Measurements from ENCODE around the gene MTARC1. TPM values are rescaled to one million over a fixed set of nuclear protein-coding genes. Genes with fewer than 3 reads are reported as not detected.

The MTARC1 gene
- total and polyA plus RNA-seq, 2 experiments from 2014 or later: 0.22 to 0.66 TPM

DNA sequence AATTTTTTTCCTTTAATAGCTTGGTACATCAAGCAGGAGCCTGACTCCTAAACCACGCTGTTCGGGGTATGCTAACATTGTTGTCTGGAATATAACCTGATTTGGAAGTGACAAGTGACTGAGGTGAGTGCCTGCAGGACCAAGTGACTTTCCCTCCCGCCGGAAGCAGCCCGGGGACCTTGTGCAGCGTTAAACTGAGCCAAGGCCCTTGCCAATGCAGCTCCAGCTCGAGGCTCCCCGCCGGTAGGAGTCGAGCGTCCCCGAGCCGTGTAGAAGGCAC is 716 bp upstream of the MTARC1 start:
- H3K36me3 ChIP-seq (ENCODE audit: low read depth): no peaks in the 10 kb centered on the region
- H3K4me3 ChIP-seq: peak overlapping the region; percentile 70
- H4K20me1 ChIP-seq (ENCODE audit: insufficient read depth): no peaks in the 10 kb centered on the region
- no peak overlapping the region for H3K27ac ChIP-seq
- no peaks in the 10 kb centered on the region for H3F3A ChIP-seq (ENCODE audit: insufficient read depth)
- H3K79me2 ChIP-seq (ENCODE audit: insufficient read depth): no peaks in the 10 kb centered on the region
- H3K9me2 ChIP-seq (ENCODE audit: insufficient read depth): no peaks in the 10 kb centered on the region
- H2AFZ ChIP-seq: peak overlapping the region; percentile 79
- peak overlapping the region; percentile 40; the same call in 1 of the 2 replicates for H3K9ac ChIP-seq
- DNase-seq: no peak
- H3K4me2 ChIP-seq (ENCODE audit: unreplicated experiment): peak overlapping the region; percentile 78
- H3K27me3 ChIP-seq (replicated peaks; ENCODE audit: insufficient read depth): no peaks in the 10 kb centered on the region
- in situ Hi-C loops (cut with MboI): no loop called here
- no peaks in the 10 kb centered on the region for H3K4me1 ChIP-seq (ENCODE audit: insufficient read depth)
- H3K9me3 ChIP-seq (ENCODE audit: low read depth): no peaks in the 10 kb centered on the region
- WGBS, 2 experiments (ENCODE audit: low coverage in 1 of 2, low lambda C conversion rate in 2 of 2, missing lambda C conversion rate in 2 of 2): 35 to 36% methylated on average over 13 of the region's 13 CpGs
- TF ChIP-seq EZH2 (IDR thresholded peaks at IDR 0.05; ENCODE audit: insufficient read depth, poor library complexity, severe bottlenecking) (no peak), EZH2phosphoT487 (IDR thresholded peaks at IDR 0.05; ENCODE audit: insufficient read depth, low read depth) (no peak)

DNA sequence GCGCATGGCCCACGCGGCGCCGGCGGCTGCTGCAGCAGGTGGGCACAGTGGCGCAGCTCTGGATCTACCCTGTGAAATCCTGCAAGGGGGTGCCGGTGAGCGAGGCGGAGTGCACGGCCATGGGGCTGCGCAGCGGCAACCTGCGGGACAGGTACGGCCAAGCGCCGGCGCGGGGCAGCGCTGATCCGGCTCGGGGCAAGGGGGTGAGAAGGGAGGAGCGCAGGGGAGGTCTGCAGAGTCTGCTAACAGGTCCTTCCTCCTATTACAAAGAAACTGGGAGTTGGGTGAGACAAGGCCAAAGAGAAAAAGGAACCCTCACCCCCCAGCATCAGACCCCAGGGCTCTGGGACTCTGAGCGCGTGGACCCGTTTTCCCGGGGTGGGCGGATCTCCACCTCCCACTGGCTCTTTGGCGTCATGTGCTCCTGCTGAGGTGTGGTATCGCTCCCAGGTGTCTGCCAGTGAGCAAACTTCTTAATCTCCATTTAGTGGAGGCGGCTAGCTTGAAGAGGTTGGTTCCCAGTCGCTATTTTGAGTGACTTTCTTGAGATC is 431 bp downstream of the MTARC1 start:
- DNase-seq: no peak
- WGBS, 2 experiments (ENCODE audit: low coverage in 1 of 2, low lambda C conversion rate in 2 of 2, missing lambda C conversion rate in 2 of 2): 20 to 22% methylated on average over 31 to 32 of the region's 32 CpGs
- Histone ChIP-seq H3K79me2 (ENCODE audit: insufficient read depth) (no peaks in the 10 kb centered on the region), H3K4me1 (ENCODE audit: insufficient read depth) (no peaks in the 10 kb centered on the region), H3K4me2 (ENCODE audit: unreplicated experiment) (peak overlapping the region; percentile 78), H3K36me3 (ENCODE audit: low read depth) (no peaks in the 10 kb centered on the region), H3K27me3 (replicated peaks; ENCODE audit: insufficient read depth) (no peaks in the 10 kb centered on the region), H3F3A (ENCODE audit: insufficient read depth) (no peaks in the 10 kb centered on the region), H3K9me2 (ENCODE audit: insufficient read depth) (no peaks in the 10 kb centered on the region), H3K4me3 (peak overlapping the region; percentile 70), H4K20me1 (ENCODE audit: insufficient read depth) (no peaks in the 10 kb centered on the region), H3K9me3 (ENCODE audit: low read depth) (no peaks in the 10 kb centered on the region), H3K9ac (peak overlapping the region; percentile 40), H3K27ac (no peak overlapping the region), H2AFZ (peak overlapping the region; percentile 79)
- no peak for TF ChIP-seq EZH2phosphoT487 (IDR thresholded peaks at IDR 0.05; ENCODE audit: insufficient read depth, low read depth)
- in situ Hi-C loops (cut with MboI): no loop called here

DNA sequence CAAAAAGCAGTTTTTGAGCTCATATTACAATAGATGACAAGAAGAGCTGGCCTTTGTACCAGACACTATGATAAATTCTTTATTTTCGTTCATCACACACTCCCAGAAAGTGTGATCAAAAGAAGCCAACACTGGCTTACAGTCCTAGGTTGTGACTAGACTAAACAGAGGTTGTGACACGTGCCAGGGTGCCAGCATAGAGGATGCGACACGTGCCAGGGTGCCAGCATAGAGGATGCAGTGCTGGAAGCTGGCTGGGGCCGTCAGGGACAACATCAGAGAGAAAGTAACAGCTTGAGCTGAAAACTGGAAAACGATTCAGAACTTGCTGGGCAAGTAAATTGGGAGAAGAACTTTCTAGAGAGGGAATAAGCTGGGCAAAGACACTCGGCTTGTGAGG is 2.2 kb downstream of the MTARC1 start:
- Histone ChIP-seq H3F3A (ENCODE audit: insufficient read depth) (no peaks in the 10 kb centered on the region), H3K4me2 (ENCODE audit: unreplicated experiment) (no peak overlapping the region), H3K36me3 (ENCODE audit: low read depth) (no peaks in the 10 kb centered on the region), H3K79me2 (ENCODE audit: insufficient read depth) (no peaks in the 10 kb centered on the region), H3K27me3 (replicated peaks; ENCODE audit: insufficient read depth) (no peaks in the 10 kb centered on the region), H3K27ac (no peak overlapping the region), H3K9me3 (ENCODE audit: low read depth) (no peaks in the 10 kb centered on the region), H3K4me1 (ENCODE audit: insufficient read depth) (no peaks in the 10 kb centered on the region), H2AFZ (no peak overlapping the region), H3K9ac (no peak overlapping the region), H4K20me1 (ENCODE audit: insufficient read depth) (no peaks in the 10 kb centered on the region), H3K4me3 (no peak overlapping the region), H3K9me2 (ENCODE audit: insufficient read depth) (no peaks in the 10 kb centered on the region)
- DNase-seq: no peak
- 81 to 84% methylated on average over 7 of the region's 7 CpGs for WGBS, 2 experiments (ENCODE audit: low coverage in 1 of 2, low lambda C conversion rate in 2 of 2, missing lambda C conversion rate in 2 of 2)
- in situ Hi-C loops (cut with MboI): no loop called here
- no peak for TF ChIP-seq EZH2 (IDR thresholded peaks at IDR 0.05; ENCODE audit: insufficient read depth, poor library complexity, severe bottlenecking)
- TF ChIP-seq EZH2phosphoT487 (IDR thresholded peaks at IDR 0.05; ENCODE audit: insufficient read depth, low read depth): no peak

DNA sequence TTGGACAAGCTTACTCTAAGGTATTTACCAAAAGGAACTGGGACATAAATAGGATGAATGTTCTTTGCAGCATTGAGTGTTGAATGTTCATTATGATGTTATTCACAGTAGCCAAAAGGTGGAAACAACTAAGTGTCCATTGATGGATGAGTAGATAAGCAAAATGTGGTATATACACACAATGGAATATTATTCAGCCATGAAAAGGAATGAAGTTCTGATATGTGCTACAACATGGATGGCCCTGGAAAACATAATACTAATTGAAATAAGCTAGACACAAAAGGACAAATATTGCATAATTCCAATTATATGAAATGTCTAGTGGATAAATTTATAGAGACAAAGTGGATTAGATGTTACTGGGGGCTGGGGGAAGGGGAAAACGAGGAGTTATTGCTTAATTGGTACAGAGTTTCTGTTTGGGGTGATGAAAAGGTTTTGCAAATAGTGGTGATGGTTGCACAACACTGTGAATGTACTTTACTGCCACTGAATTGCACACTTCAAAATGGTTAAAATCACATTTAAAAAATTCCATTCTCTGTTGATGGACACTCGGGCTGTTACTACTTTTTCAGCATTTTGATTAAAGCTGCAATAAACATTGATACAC is 2.9 kb downstream of the MTARC1 start:
- no peak for DNase-seq
- H3K4me2 ChIP-seq (ENCODE audit: unreplicated experiment): no peak overlapping the region
- no peak overlapping the region for H3K9ac ChIP-seq
- no peak overlapping the region for H3K4me3 ChIP-seq
- H3K27me3 ChIP-seq (replicated peaks; ENCODE audit: insufficient read depth): no peaks in the 10 kb centered on the region
- H3F3A ChIP-seq (ENCODE audit: insufficient read depth): no peaks in the 10 kb centered on the region
- H4K20me1 ChIP-seq (ENCODE audit: insufficient read depth): no peaks in the 10 kb centered on the region
- H3K27ac ChIP-seq: no peak overlapping the region
- TF ChIP-seq EZH2 (IDR thresholded peaks at IDR 0.05; ENCODE audit: insufficient read depth, poor library complexity, severe bottlenecking): no peak
- TF ChIP-seq EZH2phosphoT487 (IDR thresholded peaks at IDR 0.05; ENCODE audit: insufficient read depth, low read depth): no peak
- no peaks in the 10 kb centered on the region for H3K4me1 ChIP-seq (ENCODE audit: insufficient read depth)
- no peaks in the 10 kb centered on the region for H3K79me2 ChIP-seq (ENCODE audit: insufficient read depth)
- no peaks in the 10 kb centered on the region for H3K9me2 ChIP-seq (ENCODE audit: insufficient read depth)
- no peaks in the 10 kb centered on the region for H3K9me3 ChIP-seq (ENCODE audit: low read depth)
- no peak overlapping the region for H2AFZ ChIP-seq
- 60 to 61% methylated on average over 2 of the region's 2 CpGs for WGBS, 2 experiments (ENCODE audit: low coverage in 1 of 2, low lambda C conversion rate in 2 of 2, missing lambda C conversion rate in 2 of 2)
- no peaks in the 10 kb centered on the region for H3K36me3 ChIP-seq (ENCODE audit: low read depth)
- in situ Hi-C loops (cut with MboI): no loop called here

DNA sequence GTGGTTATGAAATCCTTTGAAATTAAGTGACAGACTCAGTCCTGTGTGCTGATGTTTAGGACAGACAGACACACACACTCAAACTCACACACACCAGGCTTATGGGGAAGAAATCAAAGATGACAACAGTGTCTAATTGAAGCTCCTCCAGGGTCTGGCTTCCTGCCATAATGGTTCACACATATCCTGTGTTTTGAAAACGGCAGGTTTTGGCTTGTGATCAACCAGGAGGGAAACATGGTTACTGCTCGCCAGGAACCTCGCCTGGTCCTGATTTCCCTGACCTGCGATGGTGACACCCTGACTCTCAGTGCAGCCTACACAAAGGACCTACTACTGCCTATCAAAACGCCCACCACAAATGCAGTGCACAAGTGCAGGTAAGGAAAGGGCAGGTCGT is 4.6 kb downstream of the MTARC1 start:
- Histone ChIP-seq H3K9me3 (ENCODE audit: low read depth) (no peaks in the 10 kb centered on the region), H3K79me2 (ENCODE audit: insufficient read depth) (no peaks in the 10 kb centered on the region), H3K9me2 (ENCODE audit: insufficient read depth) (no peaks in the 10 kb centered on the region), H3K36me3 (ENCODE audit: low read depth) (no peaks in the 10 kb centered on the region), H3K4me3 (no peak overlapping the region), H2AFZ (no peak overlapping the region), H3K27ac (no peak overlapping the region), H3F3A (ENCODE audit: insufficient read depth) (no peaks in the 10 kb centered on the region), H3K27me3 (replicated peaks; ENCODE audit: insufficient read depth) (no peaks in the 10 kb centered on the region), H4K20me1 (ENCODE audit: insufficient read depth) (no peaks in the 10 kb centered on the region), H3K9ac (no peak overlapping the region), H3K4me1 (ENCODE audit: insufficient read depth) (no peaks in the 10 kb centered on the region), H3K4me2 (ENCODE audit: unreplicated experiment) (no peak overlapping the region)
- in situ Hi-C loops (cut with MboI): no loop called here
- no peak for DNase-seq
- no peak for TF ChIP-seq EZH2 (IDR thresholded peaks at IDR 0.05; ENCODE audit: insufficient read depth, poor library complexity, severe bottlenecking)
- no peak for TF ChIP-seq EZH2phosphoT487 (IDR thresholded peaks at IDR 0.05; ENCODE audit: insufficient read depth, low read depth)
- WGBS, 2 experiments (ENCODE audit: low coverage in 1 of 2, low lambda C conversion rate in 2 of 2, missing lambda C conversion rate in 2 of 2): 65 to 69% methylated on average over 6 of the region's 6 CpGs

Data from GM23248 (cell line).